ENCODE measurements around the gene TACC2. TPM values are rescaled to one million over a fixed set of nuclear protein-coding genes. Genes with fewer than 3 reads are reported as not detected.

The TACC2 gene
- total RNA-seq, 2 experiments from 2014 or later, result not detected

DNA sequence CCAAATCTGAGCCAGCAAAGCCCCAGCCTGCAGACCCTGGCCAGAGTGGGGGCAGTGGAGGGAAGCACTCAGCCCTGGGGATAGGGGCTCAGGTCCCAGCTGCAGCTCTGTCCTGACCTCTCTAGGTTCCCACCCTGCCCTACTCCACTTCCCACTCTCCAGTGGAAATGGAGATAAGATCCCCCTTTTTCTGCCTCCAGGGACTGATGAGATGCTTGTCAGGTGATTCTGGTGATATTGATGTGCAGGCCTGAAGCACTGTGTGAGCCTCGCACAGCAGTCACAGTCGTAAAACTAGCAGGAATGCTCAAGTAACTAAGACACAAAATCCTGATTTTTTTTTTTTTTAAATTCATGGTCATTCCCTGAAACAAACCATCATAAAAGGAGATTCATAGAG lies 227.1 kb downstream of the TACC2 start:
- BruUV-seq (replicated peaks), result no TSS peak
- ChIA-PET POLR2A (no interaction called here), CTCF (ENCODE audit: unreplicated experiment) (no interaction called here)
- H3K36me3 ChIP-seq (ENCODE audit: insufficient read depth, low read length), result no peaks in the 10 kb centered on the region
- H3K4me2 ChIP-seq (ENCODE audit: low read length), result no peak overlapping the region
- H3K27ac ChIP-seq (ENCODE audit: low read depth, low read length, poor library complexity, severe bottlenecking), result no peak overlapping the region
- H3K9me3 ChIP-seq (ENCODE audit: low read length), result no peaks in the 10 kb centered on the region
- H4K20me1 ChIP-seq (ENCODE audit: insufficient read depth, low read length), result no peaks in the 10 kb centered on the region
- H3K4me1 ChIP-seq (ENCODE audit: insufficient read depth, low read length, poor library complexity, severe bottlenecking), result no peaks in the 10 kb centered on the region
- H2AFZ ChIP-seq (ENCODE audit: low read length), result no peak overlapping the region
- H3K4me3 ChIP-seq (ENCODE audit: low read depth, low read length, poor library complexity, severe bottlenecking), result no peak overlapping the region
- H3K9me2 ChIP-seq (ENCODE audit: insufficient read depth, low read length), result no peaks in the 10 kb centered on the region
- no peak for DNase-seq (ENCODE audit: low spot score)
- TF ChIP-seq EZH2phosphoT487 (IDR thresholded peaks at IDR 0.05; ENCODE audit: borderline replicate concordance, low read depth, low read length), result no peak
- TF ChIP-seq, protein P1, sequence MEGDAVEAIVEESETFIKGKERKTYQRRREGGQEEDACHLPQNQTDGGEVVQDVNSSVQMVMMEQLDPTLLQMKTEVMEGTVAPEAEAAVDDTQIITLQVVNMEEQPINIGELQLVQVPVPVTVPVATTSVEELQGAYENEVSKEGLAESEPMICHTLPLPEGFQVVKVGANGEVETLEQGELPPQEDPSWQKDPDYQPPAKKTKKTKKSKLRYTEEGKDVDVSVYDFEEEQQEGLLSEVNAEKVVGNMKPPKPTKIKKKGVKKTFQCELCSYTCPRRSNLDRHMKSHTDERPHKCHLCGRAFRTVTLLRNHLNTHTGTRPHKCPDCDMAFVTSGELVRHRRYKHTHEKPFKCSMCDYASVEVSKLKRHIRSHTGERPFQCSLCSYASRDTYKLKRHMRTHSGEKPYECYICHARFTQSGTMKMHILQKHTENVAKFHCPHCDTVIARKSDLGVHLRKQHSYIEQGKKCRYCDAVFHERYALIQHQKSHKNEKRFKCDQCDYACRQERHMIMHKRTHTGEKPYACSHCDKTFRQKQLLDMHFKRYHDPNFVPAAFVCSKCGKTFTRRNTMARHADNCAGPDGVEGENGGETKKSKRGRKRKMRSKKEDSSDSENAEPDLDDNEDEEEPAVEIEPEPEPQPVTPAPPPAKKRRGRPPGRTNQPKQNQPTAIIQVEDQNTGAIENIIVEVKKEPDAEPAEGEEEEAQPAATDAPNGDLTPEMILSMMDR (conservative IDR thresholded peaks at IDR 0.05; ENCODE audit: low read length), result no peak
- intact Hi-C loops (cut with micrococcal nuclease; ENCODE audit: unreplicated experiment), result no loop called here
- H3K79me2 ChIP-seq (ENCODE audit: insufficient read depth, low read depth, low read length), result no peaks in the 10 kb centered on the region

DNA sequence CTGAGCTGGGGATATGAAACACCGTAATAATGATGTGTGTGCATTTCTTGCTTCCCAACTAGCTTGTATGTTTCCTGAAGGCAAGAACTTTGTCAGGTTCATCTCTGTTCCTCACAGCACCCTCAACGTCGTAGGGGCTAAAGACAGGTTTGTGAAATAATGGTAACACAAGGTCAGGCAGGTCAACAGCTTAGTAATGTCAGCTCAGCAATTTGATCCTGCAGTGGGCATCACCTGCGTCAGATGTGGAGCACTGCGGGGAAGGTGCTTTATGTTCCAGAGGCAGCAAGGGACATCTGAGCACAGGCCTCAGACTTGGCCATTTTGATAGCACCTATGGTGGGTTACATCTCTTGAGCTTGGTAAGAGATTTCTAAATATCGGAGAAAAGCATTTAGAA lies 230.4 kb downstream of the TACC2 start:
- H2AFZ ChIP-seq (ENCODE audit: low read length), result no peak overlapping the region
- H3K9me2 ChIP-seq (ENCODE audit: insufficient read depth, low read length), result no peaks in the 10 kb centered on the region
- no peak for DNase-seq (ENCODE audit: low spot score)
- H3K27ac ChIP-seq (ENCODE audit: low read depth, low read length, poor library complexity, severe bottlenecking), result no peak overlapping the region
- no peaks in the 10 kb centered on the region for H3K36me3 ChIP-seq (ENCODE audit: insufficient read depth, low read length)
- H3K4me3 ChIP-seq (ENCODE audit: low read depth, low read length, poor library complexity, severe bottlenecking), result no peak overlapping the region
- intact Hi-C loops (cut with micrococcal nuclease; ENCODE audit: unreplicated experiment), result no loop called here
- no peaks in the 10 kb centered on the region for H4K20me1 ChIP-seq (ENCODE audit: insufficient read depth, low read length)
- H3K9me3 ChIP-seq (ENCODE audit: low read length), result no peaks in the 10 kb centered on the region
- H3K4me1 ChIP-seq (ENCODE audit: insufficient read depth, low read length, poor library complexity, severe bottlenecking), result no peaks in the 10 kb centered on the region
- CTCF ChIA-PET (ENCODE audit: unreplicated experiment), result no interaction called here
- POLR2A ChIA-PET, result interaction anchor here (0.6 kb wide), 1 partner anchor 9 kb away, joined by 5 read pairs; no protein-coding TSS in a partner anchor
- no peaks in the 10 kb centered on the region for H3K79me2 ChIP-seq (ENCODE audit: insufficient read depth, low read depth, low read length)
- no peak overlapping the region for H3K4me2 ChIP-seq (ENCODE audit: low read length)
- TF ChIP-seq EZH2phosphoT487 (IDR thresholded peaks at IDR 0.05; ENCODE audit: borderline replicate concordance, low read depth, low read length), result no peak
- TF ChIP-seq, protein P1 (conservative IDR thresholded peaks at IDR 0.05; ENCODE audit: low read length), result no peak
- no TSS peak for BruUV-seq (replicated peaks)

- no peaks in the 10 kb centered on the region for H4K20me1 ChIP-seq (ENCODE audit: insufficient read depth, low read length)
- no peaks in the 10 kb centered on the region for H3K9me3 ChIP-seq (ENCODE audit: low read length)
- no peak overlapping the region for H3K27ac ChIP-seq (ENCODE audit: low read depth, low read length, poor library complexity, severe bottlenecking)
- H3K36me3 ChIP-seq (ENCODE audit: insufficient read depth, low read length), result no peaks in the 10 kb centered on the region
- no peak overlapping the region for H2AFZ ChIP-seq (ENCODE audit: low read length)
- H3K79me2 ChIP-seq (ENCODE audit: insufficient read depth, low read depth, low read length), result no peaks in the 10 kb centered on the region
- no peak overlapping the region for H3K4me2 ChIP-seq (ENCODE audit: low read length)
- CTCF ChIA-PET (ENCODE audit: unreplicated experiment), result no interaction called here
- no peak for DNase-seq (ENCODE audit: low spot score)
- no peaks in the 10 kb centered on the region for H3K9me2 ChIP-seq (ENCODE audit: insufficient read depth, low read length)
- POLR2A ChIA-PET, result interaction anchor here (0.8 kb wide), 1 partner anchor 33 kb away, joined by 3 read pairs; no protein-coding TSS in a partner anchor
- H3K4me1 ChIP-seq (ENCODE audit: insufficient read depth, low read length, poor library complexity, severe bottlenecking), result no peaks in the 10 kb centered on the region
- no peak overlapping the region for H3K4me3 ChIP-seq (ENCODE audit: low read depth, low read length, poor library complexity, severe bottlenecking)
- TF ChIP-seq EZH2phosphoT487 (IDR thresholded peaks at IDR 0.05; ENCODE audit: borderline replicate concordance, low read depth, low read length), result no peak
- TF ChIP-seq, protein P1 (conservative IDR thresholded peaks at IDR 0.05; ENCODE audit: low read length), result no peak
- intact Hi-C loops (cut with micrococcal nuclease; ENCODE audit: unreplicated experiment), result no loop called here
- BruUV-seq (replicated peaks), result no TSS peak
Measured at GRCh38 chr10:122220736-122221135, 231.8 kb downstream of the TACC2 start.

All from OCI-LY7 (cell line).